ENCODE results near the gene MGRN1.

GRCh38 chr16:4648917-4649316 lies 24.3 kb downstream of the MGRN1 start:
- no peak for TF ChIP-seq POLR2A (IDR thresholded peaks at IDR 0.05)
- no peak for TF ChIP-seq EP300 (IDR thresholded peaks at IDR 0.05)
